Epithelial cell of esophagus (primary cell): Measurements from ENCODE around the gene CFAP57.
A peak's percentile ranks its signal among the peaks of the same experiment; 100 is the strongest.
"Not testable (repeated sequence)": the region's sequence is repeated elsewhere in the genome, so short reads cannot be mapped to it uniquely, and the experiment has no call there.

Source experiments
- DNase-seq: peaks from one replicate; pipeline ENCODE4 v3.0.0; 2010; ENCODE audit warnings: low read depth
- H3K4me3 ChIP-seq: 2 replicates; pipeline ENCODE4 v1.5.1; 2011; ENCODE audit warnings: mild to moderate bottlenecking, low read length, control low read depth
- TF ChIP-seq, protein P1 (sequence below): IDR thresholded peaks from 2 replicates; pipeline ENCODE4 v1.5.1; 2011; ENCODE audit warnings: low read depth, mild to moderate bottlenecking, low read length, control low read depth, inconsistent platforms; ENCODE audit not compliant: insufficient read depth; ENCODE audit errors: missing control alignments

CFAP57 gene

DNA sequence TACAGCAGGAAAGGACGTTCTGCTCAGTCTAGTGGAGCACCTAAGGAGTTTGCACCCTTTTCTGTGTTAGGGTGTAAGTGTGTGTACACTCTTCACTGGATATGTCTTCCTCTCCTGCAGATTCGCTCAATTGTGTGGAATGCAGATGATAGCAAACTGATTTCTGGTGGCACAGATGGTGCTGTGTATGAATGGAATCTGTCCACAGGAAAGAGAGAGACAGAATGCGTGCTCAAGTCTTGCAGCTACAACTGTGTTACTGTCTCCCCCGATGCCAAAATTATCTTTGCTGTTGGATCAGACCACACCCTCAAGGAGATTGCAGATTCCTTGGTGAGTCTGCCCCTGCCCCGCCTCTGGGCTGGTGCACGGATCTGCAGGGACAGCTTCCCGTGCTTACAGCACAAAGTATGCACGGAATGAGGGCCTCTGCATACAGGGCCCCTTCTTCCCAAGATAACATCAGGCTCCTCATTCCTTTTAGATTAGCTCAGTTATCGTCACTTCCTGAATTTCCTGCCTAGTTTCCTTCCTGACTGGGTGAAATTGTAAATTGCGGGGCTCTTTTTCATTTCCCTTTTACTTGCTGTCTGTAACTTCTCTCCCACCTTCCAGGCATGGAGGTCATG, 34.6 kb downstream of the CFAP57 start:
- DNase-seq, result peak; percentile 94
- TF ChIP-seq, protein P1, sequence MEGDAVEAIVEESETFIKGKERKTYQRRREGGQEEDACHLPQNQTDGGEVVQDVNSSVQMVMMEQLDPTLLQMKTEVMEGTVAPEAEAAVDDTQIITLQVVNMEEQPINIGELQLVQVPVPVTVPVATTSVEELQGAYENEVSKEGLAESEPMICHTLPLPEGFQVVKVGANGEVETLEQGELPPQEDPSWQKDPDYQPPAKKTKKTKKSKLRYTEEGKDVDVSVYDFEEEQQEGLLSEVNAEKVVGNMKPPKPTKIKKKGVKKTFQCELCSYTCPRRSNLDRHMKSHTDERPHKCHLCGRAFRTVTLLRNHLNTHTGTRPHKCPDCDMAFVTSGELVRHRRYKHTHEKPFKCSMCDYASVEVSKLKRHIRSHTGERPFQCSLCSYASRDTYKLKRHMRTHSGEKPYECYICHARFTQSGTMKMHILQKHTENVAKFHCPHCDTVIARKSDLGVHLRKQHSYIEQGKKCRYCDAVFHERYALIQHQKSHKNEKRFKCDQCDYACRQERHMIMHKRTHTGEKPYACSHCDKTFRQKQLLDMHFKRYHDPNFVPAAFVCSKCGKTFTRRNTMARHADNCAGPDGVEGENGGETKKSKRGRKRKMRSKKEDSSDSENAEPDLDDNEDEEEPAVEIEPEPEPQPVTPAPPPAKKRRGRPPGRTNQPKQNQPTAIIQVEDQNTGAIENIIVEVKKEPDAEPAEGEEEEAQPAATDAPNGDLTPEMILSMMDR, result no peak

DNA sequence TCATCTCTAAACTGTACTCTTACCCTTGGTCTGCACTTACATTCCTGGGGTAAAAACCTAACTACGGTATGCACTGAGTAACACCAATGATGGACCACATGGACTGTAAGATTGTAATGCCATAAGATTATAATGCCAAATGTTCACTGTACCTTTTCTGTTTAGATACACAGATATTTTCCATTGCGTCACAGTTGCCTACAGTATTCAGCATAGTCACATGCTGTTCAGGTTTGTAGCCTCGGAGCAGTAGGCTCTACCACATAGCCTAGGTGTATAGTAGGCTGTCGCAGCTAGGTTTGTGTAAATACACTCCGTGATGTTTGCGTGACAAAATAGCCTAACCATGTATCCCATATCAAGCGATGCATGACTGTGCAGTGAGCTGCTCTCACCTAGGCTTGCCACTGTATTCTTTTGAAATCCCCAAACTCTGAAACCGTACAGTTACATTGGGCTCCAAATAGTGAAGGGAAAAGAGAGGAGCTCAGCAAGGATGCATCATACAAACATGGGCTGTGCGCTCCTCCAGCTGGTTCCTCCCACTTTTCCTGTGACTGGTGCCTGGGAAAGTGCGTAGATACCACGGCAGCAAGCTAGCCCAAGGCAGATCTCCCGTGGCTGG, 35.2 kb downstream of the CFAP57 start:
- H3K4me3 ChIP-seq, result no peak overlapping the region
- no peak for DNase-seq
- TF ChIP-seq, protein P1, result no peak

More for the DNA sequence above, 34.6 kb downstream of the CFAP57 start:
- no peak overlapping the region for H3K4me3 ChIP-seq

DNA sequence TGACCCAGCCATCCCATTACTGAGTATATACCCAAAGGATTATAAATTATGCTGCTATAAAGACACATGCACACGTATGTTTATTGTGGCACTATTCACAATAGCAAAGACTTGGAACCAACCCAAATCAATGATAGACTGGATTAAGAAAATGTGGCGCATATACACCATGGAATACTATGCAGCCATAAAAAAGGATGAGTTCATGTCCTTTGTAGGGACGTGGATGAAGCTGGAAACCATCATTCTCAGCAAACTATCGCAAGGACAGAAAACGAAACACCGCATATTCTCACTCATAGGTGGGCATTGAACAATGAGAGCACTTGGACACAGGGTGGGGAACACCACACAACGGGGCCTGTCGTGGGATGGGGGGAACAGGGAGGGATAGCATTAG, 36.1 kb downstream of the CFAP57 start:
- not testable (repeated sequence) for DNase-seq

DNA sequence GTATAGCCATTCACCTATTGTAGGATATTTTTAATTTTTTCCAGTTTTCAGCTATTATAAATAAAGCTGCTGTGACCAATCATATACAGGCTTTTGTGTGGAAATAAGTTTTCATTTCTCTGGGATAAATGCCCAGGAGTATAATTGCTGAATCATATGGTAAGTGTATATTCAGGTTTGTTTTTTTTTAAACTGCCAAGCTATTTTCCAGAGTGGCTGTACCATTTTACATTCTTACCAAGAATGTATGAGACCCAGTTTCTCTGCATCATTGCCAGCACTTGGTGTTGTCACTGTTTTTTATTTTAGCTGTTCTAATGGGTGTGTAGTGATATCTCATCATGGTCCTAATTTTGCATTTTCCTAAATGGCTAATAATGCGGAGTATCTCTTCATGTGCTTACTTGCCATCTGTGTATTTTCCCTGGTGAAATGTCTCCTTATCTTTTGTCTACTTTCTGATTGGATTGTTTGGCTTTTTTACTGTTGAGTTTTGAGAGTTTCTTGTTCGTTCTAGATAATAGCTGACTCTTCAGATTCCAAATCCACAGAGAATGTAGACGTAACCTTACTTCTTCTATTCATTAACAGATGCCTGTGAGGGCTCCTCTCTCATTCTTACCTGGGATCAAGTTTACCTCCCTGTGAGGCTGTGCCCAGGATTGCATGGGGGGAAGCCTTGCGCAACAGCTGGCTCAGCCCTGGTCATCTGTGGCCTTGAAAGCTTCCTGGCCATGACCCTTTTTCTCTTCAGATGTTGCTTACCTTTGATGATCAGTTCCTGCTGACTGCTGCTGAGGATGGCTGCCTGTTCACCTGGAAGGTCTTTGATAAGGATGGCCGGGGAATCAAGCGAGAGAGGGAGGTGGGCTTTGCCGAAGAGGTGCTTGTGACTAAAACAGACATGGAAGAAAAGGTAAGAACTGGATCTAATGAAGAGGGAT, 42.6 kb downstream of the CFAP57 start:
- DNase-seq, result no peak
- TF ChIP-seq, protein P1, result no peak
- H3K4me3 ChIP-seq, result no peak overlapping the region

More for the DNA sequence above, 36.1 kb downstream of the CFAP57 start:
- H3K4me3 ChIP-seq, result not testable (repeated sequence)

DNA sequence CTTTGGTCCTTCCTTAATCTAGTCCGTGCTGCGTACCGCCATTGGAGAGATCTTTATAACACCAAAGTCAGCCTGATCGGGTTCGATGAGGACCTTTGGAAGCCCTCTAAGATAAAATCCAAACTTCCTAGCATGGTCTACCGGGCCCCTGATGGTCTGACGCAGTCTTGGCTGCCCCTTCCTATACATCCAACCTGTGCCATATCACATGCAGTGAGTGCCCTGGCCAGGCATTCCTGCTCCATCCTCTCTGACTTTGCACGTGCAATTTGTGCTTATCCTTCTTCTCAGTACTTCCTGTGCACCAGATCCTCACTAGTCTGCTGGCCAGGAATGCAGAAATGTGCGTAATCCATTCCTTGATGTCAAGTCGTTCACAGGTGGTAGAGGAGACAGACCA, 45.6 kb downstream of the CFAP57 start:
- DNase-seq, result no peak

DNA sequence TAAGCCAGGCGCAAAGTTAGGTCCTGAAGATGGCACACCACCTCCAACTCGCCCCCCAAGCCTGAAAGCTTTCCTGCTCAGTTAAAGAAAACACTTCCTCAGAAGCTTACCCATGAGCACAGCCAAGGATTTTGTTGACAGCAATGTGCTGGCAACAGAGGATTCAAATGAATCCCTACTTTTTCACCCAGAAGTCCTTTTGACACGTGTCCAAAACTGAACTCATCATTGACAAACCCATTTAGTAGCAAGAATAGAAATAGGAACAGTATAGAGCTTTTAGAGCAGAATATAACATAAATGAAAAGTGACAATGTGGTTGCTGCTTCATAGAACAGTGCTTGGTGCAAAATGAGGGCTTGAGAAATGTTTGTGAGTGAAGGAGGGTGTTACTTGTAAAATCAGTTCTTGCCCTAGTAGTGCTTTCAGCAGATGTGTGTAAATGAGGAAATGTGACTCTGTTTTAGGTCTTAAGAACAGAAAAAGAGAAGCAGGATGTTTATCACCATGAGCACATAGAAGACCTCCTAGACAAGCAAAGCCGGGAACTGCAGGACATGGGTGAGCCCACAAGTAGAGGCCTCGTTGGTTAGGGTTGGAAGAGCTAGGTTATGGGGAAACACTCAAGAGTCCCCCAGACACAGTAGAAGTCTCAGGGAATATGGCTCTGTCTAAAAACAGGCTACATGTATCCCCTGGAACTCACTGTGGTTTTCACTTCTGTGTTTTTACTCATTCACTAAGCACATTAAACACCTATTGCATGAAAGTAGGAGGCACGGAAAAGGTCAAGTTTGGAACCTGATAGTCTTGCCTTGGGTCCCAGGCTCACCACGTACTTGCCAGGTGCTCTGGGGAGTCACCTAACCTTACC, 49.0 kb downstream of the CFAP57 start:
- no peak overlapping the region for H3K4me3 ChIP-seq
- TF ChIP-seq, protein P1, result no peak
- DNase-seq, result no peak

More for the DNA sequence above, 45.6 kb downstream of the CFAP57 start:
- H3K4me3 ChIP-seq, result no peak overlapping the region
- TF ChIP-seq, protein P1, result no peak
